Umbilical cord (tissue), 2 donors: Measurements from ENCODE around the gene EDNRA. TPM values are rescaled to one million over a fixed set of nuclear protein-coding genes. Genes with fewer than 3 reads are reported as not detected.
"Not testable (repeated sequence)": the region's sequence is repeated elsewhere in the genome, so short reads cannot be mapped to it uniquely, and the experiment has no call there.

ENCODE experiments used
- DNase-seq: peaks from one replicate; pipeline ENCODE4 v3.0.0-alpha.2; 2015; ENCODE audit warnings: low spot score
- total RNA-seq: library from RNA; depleted of rRNA; stranded (reverse); fragments of >200 nt; gene quantifications from one replicate; pipeline ENCODE4 v1.2.3, GENCODE V29; 2014; ENCODE audit warnings: low replicate concordance; ENCODE audit not compliant: insufficient read depth

EDNRA gene
- total RNA-seq = 35.4 TPM

DNA sequence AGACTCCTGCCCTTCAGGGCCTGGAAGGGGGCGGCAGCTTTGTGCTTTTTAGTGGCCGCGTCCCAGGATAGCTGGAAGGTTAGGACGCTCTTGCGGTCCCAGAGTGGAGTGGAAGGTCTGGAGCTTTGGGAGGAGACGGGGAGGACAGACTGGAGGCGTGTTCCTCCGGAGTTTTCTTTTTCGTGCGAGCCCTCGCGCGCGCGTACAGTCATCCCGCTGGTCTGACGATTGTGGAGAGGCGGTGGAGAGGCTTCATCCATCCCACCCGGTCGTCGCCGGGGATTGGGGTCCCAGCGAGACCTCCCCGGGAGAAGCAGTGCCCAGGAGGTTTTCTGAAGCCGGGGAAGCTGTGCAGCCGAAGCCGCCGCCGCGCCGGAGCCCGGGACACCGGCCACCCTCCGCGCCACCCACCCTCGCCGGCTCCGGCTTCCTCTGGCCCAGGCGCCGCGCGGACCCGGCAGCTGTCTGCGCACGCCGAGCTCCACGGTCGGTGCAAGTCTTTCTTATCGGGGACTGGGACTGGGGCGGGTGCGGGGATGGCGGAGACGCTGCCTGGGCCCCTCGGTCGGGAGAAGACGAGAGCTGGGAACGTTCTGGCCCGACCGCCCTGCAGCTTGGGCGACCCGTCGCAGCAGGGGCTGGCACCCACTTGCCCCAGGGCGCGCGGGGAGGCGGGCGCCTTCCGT, at the start of gene EDNRA:
EDNRA (plus strand) TSS at position 207 of the 686 bp plus-strand sequence. CDS start 4,585 bp downstream, outside the sequence.
- DNase-seq = peak; percentile 70

DNA sequence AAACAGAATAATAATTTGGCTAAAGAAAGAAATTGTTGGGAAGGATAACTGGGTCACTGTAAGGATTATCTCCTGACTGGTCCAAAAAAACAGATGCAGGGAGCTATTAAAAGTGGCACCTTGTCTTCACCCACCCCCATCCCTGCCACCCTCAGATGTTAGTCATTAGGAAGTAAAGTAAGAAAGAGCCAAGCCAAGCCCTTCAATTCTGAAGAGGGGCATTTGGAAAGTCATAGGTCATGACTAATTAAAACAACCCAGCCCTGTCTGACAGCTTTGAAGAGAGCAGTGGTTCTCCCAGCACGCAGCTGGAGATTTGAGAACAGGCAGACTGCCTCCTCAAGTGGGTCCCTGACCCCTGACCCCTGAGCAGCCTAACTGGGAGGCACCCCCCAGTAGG, 46.5 kb upstream of the EDNRA start:
- not testable (repeated sequence) for DNase-seq

- DNase-seq = no peak
Measured at GRCh38 chr4:147440442-147440841, 40.5 kb upstream of the EDNRA start.

- DNase-seq = no peak
Measured at GRCh38 chr4:147447786-147448185, 33.1 kb upstream of the EDNRA start.

- DNase-seq = peak; percentile 29
Measured at GRCh38 chr4:147453561-147454141, 27.2 kb upstream of the EDNRA start.

DNA sequence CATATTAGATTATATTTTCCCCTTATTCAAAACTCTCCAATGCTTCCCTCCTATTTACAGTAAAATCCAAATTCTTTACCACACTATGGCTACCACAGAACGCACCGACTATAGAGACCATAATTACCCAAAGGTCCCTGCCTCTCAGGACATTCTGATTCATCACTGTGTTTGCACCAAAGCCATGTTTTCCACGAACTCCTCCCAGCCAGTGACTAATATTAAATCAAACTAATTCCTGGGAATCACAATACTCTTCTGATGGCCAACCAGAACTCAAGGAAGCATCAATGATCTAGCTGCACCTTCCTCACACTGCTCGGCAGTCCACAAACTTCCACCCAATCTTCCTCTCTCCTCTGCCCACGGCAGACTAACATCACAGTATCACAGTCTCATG, 24.2 kb upstream of the EDNRA start:
- DNase-seq = no peak

DNA sequence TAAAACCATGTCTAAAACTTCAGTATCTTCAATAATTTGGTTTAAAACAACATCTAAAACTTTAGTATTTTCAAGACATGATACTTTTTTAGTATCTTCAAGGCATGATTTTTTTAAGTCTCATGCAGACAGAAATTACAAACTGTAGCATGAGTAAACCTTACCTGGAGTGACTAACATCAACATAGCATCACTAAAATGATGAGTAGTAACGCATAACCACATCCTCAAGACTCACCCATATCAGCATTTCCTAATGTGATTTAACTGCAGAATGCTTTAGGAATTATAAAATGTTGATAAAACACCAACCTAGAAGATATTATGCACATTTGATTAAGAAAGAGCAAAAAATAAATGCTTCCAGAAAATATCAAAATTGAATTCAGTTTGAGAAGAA, 19.7 kb upstream of the EDNRA start:
- DNase-seq = no peak

- DNase-seq = peak; percentile 10
Measured at GRCh38 chr4:147463065-147463464, 17.8 kb upstream of the EDNRA start.

DNA sequence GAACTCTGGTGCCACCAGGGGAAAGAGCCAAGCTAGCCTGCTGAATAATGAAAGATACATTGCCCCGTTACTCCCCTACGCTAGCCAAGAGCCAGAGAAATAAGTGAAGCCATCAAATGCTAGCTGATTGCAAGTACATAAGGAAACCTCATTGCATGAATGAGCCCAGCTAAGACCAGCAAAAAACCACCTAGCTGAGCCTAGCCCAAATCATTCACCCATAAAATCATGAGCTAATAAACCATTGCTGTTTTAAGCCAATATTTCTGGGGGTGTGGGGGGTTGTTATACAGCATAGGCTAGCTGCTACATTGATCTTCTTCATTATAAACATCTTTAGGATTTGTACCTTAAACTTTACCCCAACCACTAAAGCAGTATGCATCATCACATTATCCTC, 15.4 kb upstream of the EDNRA start:
- DNase-seq = no peak

GRCh38 chr4:147477439-147477838, 3.5 kb upstream of the EDNRA start:
- no peak for DNase-seq

DNA sequence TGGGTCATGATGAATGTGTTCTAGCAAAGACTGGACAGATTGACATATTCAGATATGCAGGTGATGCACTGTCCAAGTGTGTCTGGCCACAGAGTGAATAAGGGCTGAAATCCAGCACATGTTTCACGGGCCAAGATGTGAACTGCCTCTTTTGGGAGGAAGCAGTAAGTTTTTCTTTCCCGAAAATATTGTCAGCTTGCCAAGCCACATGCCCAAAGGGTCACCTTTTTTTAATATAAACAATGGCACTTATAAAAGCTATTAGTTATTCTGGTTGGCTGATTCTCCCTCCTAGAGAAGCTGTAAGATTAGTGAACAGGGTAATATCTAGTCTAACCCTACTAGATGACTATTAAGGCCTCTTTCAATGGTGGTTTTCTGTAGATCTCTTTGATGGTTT, 1.5 kb upstream of the EDNRA start:
- DNase-seq = no peak

GRCh38 chr4:147479786-147480185, 1.1 kb upstream of the EDNRA start:
- DNase-seq = no peak

GRCh38 chr4:147480502-147480890, 401 bp upstream of the EDNRA start:
- DNase-seq = no peak

- no peak for DNase-seq
Measured at GRCh38 chr4:147481577-147482109, 746 bp downstream of the EDNRA start.

DNA sequence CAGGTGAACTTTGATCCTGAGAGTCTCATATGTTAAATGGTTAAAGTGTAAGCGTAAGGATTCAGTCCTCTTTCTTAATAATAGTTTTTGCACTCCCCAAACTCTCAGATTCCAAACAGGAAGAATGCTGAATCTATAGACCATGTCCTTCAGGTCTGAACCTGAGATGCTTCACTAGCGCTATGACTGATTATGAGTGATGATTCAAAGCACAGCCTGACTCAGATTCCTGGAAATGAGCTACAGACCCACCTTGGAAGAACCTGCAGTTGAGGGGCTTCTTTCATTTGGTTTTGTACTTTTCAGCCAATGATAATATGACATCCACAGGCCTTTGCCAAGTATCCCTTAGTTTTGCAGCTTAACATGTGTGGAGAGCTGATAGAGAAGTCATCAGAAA, 1.4 kb downstream of the EDNRA start:
- DNase-seq = no peak

- DNase-seq = no peak
Measured at GRCh38 chr4:147485167-147485566, 4.3 kb downstream of the EDNRA start.

GRCh38 chr4:147487616-147488015, 6.7 kb downstream of the EDNRA start:
- DNase-seq = no peak

- DNase-seq = no peak
Measured at GRCh38 chr4:147488556-147488955, 7.7 kb downstream of the EDNRA start.

GRCh38 chr4:147491086-147491485, 10.2 kb downstream of the EDNRA start:
- no peak for DNase-seq

DNA sequence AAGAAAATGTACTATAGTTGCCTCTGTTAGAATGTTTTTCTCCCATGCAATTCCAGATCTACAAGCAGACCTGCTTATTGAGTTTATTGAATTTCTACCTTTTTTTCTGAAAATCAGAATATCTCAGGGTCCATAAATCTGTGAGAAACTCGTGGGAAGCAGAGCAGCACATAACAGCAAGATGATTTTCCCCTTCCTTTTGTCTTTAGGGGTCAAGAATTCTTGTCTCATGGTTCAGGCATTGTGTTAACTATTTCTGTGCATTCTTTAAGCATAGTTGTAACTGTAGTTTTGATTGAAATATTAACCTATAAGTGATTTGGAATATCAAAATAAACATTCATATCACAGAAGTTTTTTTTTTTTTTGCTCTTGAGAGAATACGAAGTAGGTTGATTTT, 11.4 kb downstream of the EDNRA start:
- no peak for DNase-seq

GRCh38 chr4:147492761-147493160, 11.9 kb downstream of the EDNRA start:
- DNase-seq = peak; percentile 32

DNA sequence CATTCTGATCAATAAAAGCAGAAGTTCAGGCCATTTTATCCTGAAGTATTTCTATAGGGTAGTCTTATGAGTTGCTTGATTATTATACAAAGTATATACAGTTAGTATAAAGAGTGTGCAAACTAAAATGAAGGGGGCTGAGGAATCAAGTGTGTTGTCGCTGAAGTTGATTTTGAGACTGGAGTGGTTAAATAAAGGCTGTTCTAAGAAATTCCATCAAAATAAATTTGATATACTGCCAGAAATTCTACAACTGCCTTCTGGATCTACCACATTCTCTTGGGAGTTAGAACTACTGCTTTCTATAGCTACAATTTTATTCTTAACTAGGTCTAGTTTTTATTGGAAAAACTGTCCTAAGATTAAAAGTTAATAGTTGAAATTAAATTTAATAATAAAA, 12.4 kb downstream of the EDNRA start:
- DNase-seq = no peak

DNA sequence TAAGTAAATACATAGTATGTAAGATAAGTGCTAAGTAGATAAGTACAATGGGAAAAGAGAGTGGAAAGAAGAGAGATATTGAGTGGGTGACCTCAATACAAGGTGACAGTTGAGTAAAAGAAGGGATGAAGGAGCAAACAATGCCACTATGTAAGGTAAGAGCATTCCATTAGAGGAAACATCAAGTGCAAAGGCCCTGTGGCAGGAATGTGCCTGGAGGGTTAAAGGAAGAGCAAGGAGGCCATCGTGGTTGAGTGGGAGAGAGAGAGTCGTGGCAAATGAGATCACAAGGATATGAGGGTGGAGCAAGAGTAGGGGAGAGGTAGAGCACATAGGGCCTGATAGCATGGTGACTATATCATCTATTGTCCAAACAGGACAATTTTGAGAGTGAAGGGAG, 13.4 kb downstream of the EDNRA start:
- DNase-seq = no peak
